ENCODE data around the gene UPB1. TPM values are rescaled to one million over a fixed set of nuclear protein-coding genes. Genes with fewer than 3 reads are reported as not detected.
"Not testable (repeated sequence)": the region's sequence is repeated elsewhere in the genome, so short reads cannot be mapped to it uniquely, and the experiment has no call there.

UPB1 gene
- total RNA-seq, 2 donors from 2014 or later: 1.5 to 2.8 TPM

- DNase-seq: no peak
Measured at GRCh38 chr22:24515027-24515338, 19.9 kb downstream of the UPB1 start.

GRCh38 chr22:24516301-24516737, 21.2 kb downstream of the UPB1 start:
- peaks cover 9% of the 10 kb centered on the region for H3K27me3 Mint-ChIP-seq
- no peaks in the 10 kb centered on the region for H3K36me3 Mint-ChIP-seq (ENCODE audit: low read depth)
- no peak for ATAC-seq
- H3K4me1 Mint-ChIP-seq: peaks cover under 1% of the 10 kb centered on the region
- no peak overlapping the region for H3K27ac Mint-ChIP-seq
- no peaks in the 10 kb centered on the region for H3K9me3 ChIP-seq (ENCODE audit: control insufficient read depth, low read length, poor library complexity, severe bottlenecking)
- no peak for DNase-seq
- no peak overlapping the region for H3K4me3 Mint-ChIP-seq

More at GRCh38 chr22:24515027-24515338, 19.9 kb downstream of the UPB1 start:
- peaks cover 9% of the 10 kb centered on the region for H3K27me3 Mint-ChIP-seq
- H3K4me1 Mint-ChIP-seq: peaks cover 2% of the 10 kb centered on the region
- no peak overlapping the region for H3K27ac Mint-ChIP-seq
- no peak overlapping the region for H3K4me3 Mint-ChIP-seq
- H3K9me3 ChIP-seq (ENCODE audit: control insufficient read depth, low read length, poor library complexity, severe bottlenecking): no peaks in the 10 kb centered on the region
- no peaks in the 10 kb centered on the region for H3K36me3 Mint-ChIP-seq (ENCODE audit: low read depth)
- ATAC-seq: no peak

- no peak overlapping the region for H3K4me3 Mint-ChIP-seq
- no peak for ATAC-seq
- no peak for DNase-seq
- no peak overlapping the region for H3K27ac Mint-ChIP-seq
- H3K36me3 Mint-ChIP-seq (ENCODE audit: low read depth): no peaks in the 10 kb centered on the region
- H3K4me1 Mint-ChIP-seq: peaks cover 4% of the 10 kb centered on the region
- peaks cover 9% of the 10 kb centered on the region for H3K27me3 Mint-ChIP-seq
- H3K9me3 ChIP-seq (ENCODE audit: control insufficient read depth, low read length, poor library complexity, severe bottlenecking): no peaks in the 10 kb centered on the region
Measured at GRCh38 chr22:24517446-24517845, 22.3 kb downstream of the UPB1 start.

- peaks cover 4% of the 10 kb centered on the region for H3K4me1 Mint-ChIP-seq
- ATAC-seq: no peak
Measured at GRCh38 chr22:24518228-24518627, 23.1 kb downstream of the UPB1 start.

GRCh38 chr22:24518771-24519485, 23.8 kb downstream of the UPB1 start:
- peaks cover 9% of the 10 kb centered on the region for H3K27me3 Mint-ChIP-seq
- no peak overlapping the region for H3K27ac Mint-ChIP-seq
- ATAC-seq: no peak
- no peak for DNase-seq
- no peaks in the 10 kb centered on the region for H3K36me3 Mint-ChIP-seq (ENCODE audit: low read depth)
- peaks cover 4% of the 10 kb centered on the region for H3K4me1 Mint-ChIP-seq
- no peak overlapping the region for H3K4me3 Mint-ChIP-seq
- no peaks in the 10 kb centered on the region for H3K9me3 ChIP-seq (ENCODE audit: control insufficient read depth, low read length, poor library complexity, severe bottlenecking)

More at GRCh38 chr22:24518228-24518627, 23.1 kb downstream of the UPB1 start:
- Mint-ChIP-seq H3K36me3 (ENCODE audit: low read depth) (no peaks in the 10 kb centered on the region), H3K27ac (no peak overlapping the region), H3K4me3 (no peak overlapping the region), H3K27me3 (peaks cover 9% of the 10 kb centered on the region)
- H3K9me3 ChIP-seq (ENCODE audit: control insufficient read depth, low read length, poor library complexity, severe bottlenecking): no peaks in the 10 kb centered on the region
- no peak for DNase-seq

- no peaks in the 10 kb centered on the region for H3K9me3 ChIP-seq (ENCODE audit: control insufficient read depth, low read length, poor library complexity, severe bottlenecking)
- peaks cover 4% of the 10 kb centered on the region for H3K4me1 Mint-ChIP-seq
- H3K27me3 Mint-ChIP-seq: peaks cover 9% of the 10 kb centered on the region
- no peaks in the 10 kb centered on the region for H3K36me3 Mint-ChIP-seq (ENCODE audit: low read depth)
- ATAC-seq: no peak
- no peak overlapping the region for H3K4me3 Mint-ChIP-seq
- no peak overlapping the region for H3K27ac Mint-ChIP-seq
- no peak for DNase-seq
Measured at GRCh38 chr22:24519496-24519895, 24.4 kb downstream of the UPB1 start.

- no peaks in the 10 kb centered on the region for H3K36me3 Mint-ChIP-seq (ENCODE audit: low read depth)
- H3K27me3 Mint-ChIP-seq: peaks cover 5% of the 10 kb centered on the region
- H3K4me1 Mint-ChIP-seq: peaks cover 10% of the 10 kb centered on the region
- ATAC-seq (peak; percentile 27), DNase-seq (no peak)
- H3K9me3 ChIP-seq (ENCODE audit: control insufficient read depth, low read length, poor library complexity, severe bottlenecking): no peaks in the 10 kb centered on the region
- H3K27ac Mint-ChIP-seq: no peak overlapping the region
- H3K4me3 Mint-ChIP-seq: no peak overlapping the region
Measured at GRCh38 chr22:24521791-24522245, 26.7 kb downstream of the UPB1 start.

GRCh38 chr22:24523873-24524272, 28.7 kb downstream of the UPB1 start:
- no peaks in the 10 kb centered on the region for H3K9me3 ChIP-seq (ENCODE audit: control insufficient read depth, low read length, poor library complexity, severe bottlenecking)
- no peaks in the 10 kb centered on the region for H3K36me3 Mint-ChIP-seq (ENCODE audit: low read depth)
- no peaks in the 10 kb centered on the region for H3K27me3 Mint-ChIP-seq
- H3K27ac Mint-ChIP-seq: no peak overlapping the region
- ATAC-seq (no peak), DNase-seq (no peak)
- H3K4me3 Mint-ChIP-seq: no peak overlapping the region
- H3K4me1 Mint-ChIP-seq: peaks cover 10% of the 10 kb centered on the region

GRCh38 chr22:24525416-24526037, 30.4 kb downstream of the UPB1 start:
- peaks cover 3% of the 10 kb centered on the region for H3K36me3 Mint-ChIP-seq (ENCODE audit: low read depth)
- H3K27ac Mint-ChIP-seq: no peak overlapping the region
- peaks cover 10% of the 10 kb centered on the region for H3K4me1 Mint-ChIP-seq
- DNase-seq (peak; percentile 46 to 72 (median 55)), ATAC-seq (peak; percentile 98)
- no peaks in the 10 kb centered on the region for H3K27me3 Mint-ChIP-seq
- no peak overlapping the region for H3K4me3 Mint-ChIP-seq
- H3K9me3 ChIP-seq (ENCODE audit: control insufficient read depth, low read length, poor library complexity, severe bottlenecking): no peaks in the 10 kb centered on the region

GRCh38 chr22:24526191-24526590, 31.1 kb downstream of the UPB1 start:
- Mint-ChIP-seq H3K27ac (no peak overlapping the region), H3K4me3 (no peak overlapping the region), H3K36me3 (ENCODE audit: low read depth) (peaks cover 3% of the 10 kb centered on the region), H3K27me3 (no peaks in the 10 kb centered on the region), H3K4me1 (peaks cover 10% of the 10 kb centered on the region)
- H3K9me3 ChIP-seq (ENCODE audit: control insufficient read depth, low read length, poor library complexity, severe bottlenecking): no peaks in the 10 kb centered on the region
- DNase-seq (no peak), ATAC-seq (no peak)

GRCh38 chr22:24529898-24530297, 34.8 kb downstream of the UPB1 start:
- ATAC-seq (no peak), DNase-seq (no peak)
- no peak overlapping the region for H3K4me3 Mint-ChIP-seq
- no peaks in the 10 kb centered on the region for H3K27me3 Mint-ChIP-seq
- peaks cover 6% of the 10 kb centered on the region for H3K4me1 Mint-ChIP-seq
- H3K36me3 Mint-ChIP-seq (ENCODE audit: low read depth): peaks cover 3% of the 10 kb centered on the region
- H3K27ac Mint-ChIP-seq: no peak overlapping the region
- H3K9me3 ChIP-seq (ENCODE audit: control insufficient read depth, low read length, poor library complexity, severe bottlenecking): no peaks in the 10 kb centered on the region

GRCh38 chr22:24530968-24531367, 35.8 kb downstream of the UPB1 start:
- not testable (repeated sequence) for H3K4me1 Mint-ChIP-seq; H3K36me3 Mint-ChIP-seq (ENCODE audit: low read depth); H3K27me3 Mint-ChIP-seq; H3K4me3 Mint-ChIP-seq; ATAC-seq; H3K27ac Mint-ChIP-seq; DNase-seq; H3K9me3 ChIP-seq (ENCODE audit: control insufficient read depth, low read length, poor library complexity, severe bottlenecking)

- H3K27ac Mint-ChIP-seq: no peak overlapping the region
- H3K27me3 Mint-ChIP-seq: no peaks in the 10 kb centered on the region
- H3K36me3 Mint-ChIP-seq (ENCODE audit: low read depth): peaks cover 3% of the 10 kb centered on the region
- no peaks in the 10 kb centered on the region for H3K9me3 ChIP-seq (ENCODE audit: control insufficient read depth, low read length, poor library complexity, severe bottlenecking)
- H3K4me1 Mint-ChIP-seq: no peaks in the 10 kb centered on the region
- DNase-seq: no peak
- ATAC-seq: no peak
- no peak overlapping the region for H3K4me3 Mint-ChIP-seq
Measured at GRCh38 chr22:24532075-24532474, 36.9 kb downstream of the UPB1 start.

GRCh38 chr22:24535348-24535747, 40.2 kb downstream of the UPB1 start:
- Mint-ChIP-seq H3K27ac (no peak overlapping the region), H3K4me1 (no peaks in the 10 kb centered on the region), H3K36me3 (ENCODE audit: low read depth) (no peaks in the 10 kb centered on the region), H3K27me3 (no peaks in the 10 kb centered on the region), H3K4me3 (no peak overlapping the region)
- H3K9me3 ChIP-seq (ENCODE audit: control insufficient read depth, low read length, poor library complexity, severe bottlenecking): no peaks in the 10 kb centered on the region
- DNase-seq (no peak), ATAC-seq (no peak)

Measured in T-helper 17 cell (primary cell).